Activated CD8-positive, alpha-beta memory T cell treated with anti-CD3 and anti-CD28 coated beads, Interleukin-2, amount 10 ng/mL, durations not matched to agents 7 days and 5 days (primary cell): ENCODE data around the gene RAB13. TPM values are rescaled to one million over a fixed set of nuclear protein-coding genes. Genes with fewer than 3 reads are reported as not detected.
A peak's percentile ranks its signal among the peaks of the same experiment; 100 is the strongest.

Experiments
- ATAC-seq: fragments of 150-1000 bp; cut with Tn5 transposase; one replicate; pipeline ENCODE4 v1.10.0; 2021; ENCODE audit warnings: moderate library complexity
- CTCF ChIA-PET: fragments of 350-600 bp; sonication (Branson Sonifier 250); formaldehyde crosslinking; loops from one replicate; lab custom pipeline; 2021; ENCODE audit warnings: antibody characterized with exemption; lab: Charles Lee
- DNase-seq: peaks from one replicate; pipeline ENCODE4 v3.0.0-alpha.2; 2020
- H3K27ac Mint-ChIP-seq: one replicate; pipeline ENCODE4 v1.8.0; 2021; ENCODE audit warnings: mild to moderate bottlenecking, mixed read lengths
- H3K27me3 Mint-ChIP-seq: one replicate; pipeline ENCODE4 v1.8.0; 2021; ENCODE audit warnings: mixed read lengths
- H3K36me3 Mint-ChIP-seq: one replicate; pipeline ENCODE4 v1.8.0; 2021; ENCODE audit warnings: mild to moderate bottlenecking, mixed read lengths
- H3K4me1 Mint-ChIP-seq: one replicate; pipeline ENCODE4 v1.8.0; 2021; ENCODE audit warnings: mixed read lengths
- H3K4me3 Mint-ChIP-seq: one replicate; pipeline ENCODE4 v1.8.0; 2021; ENCODE audit warnings: mild to moderate bottlenecking, moderate library complexity, mixed read lengths
- H3K9me3 Mint-ChIP-seq: one replicate; pipeline ENCODE4 v1.8.0; 2022; ENCODE audit warnings: low read depth, mixed read lengths
- total RNA-seq, 2 experiments: library from RNA; stranded (reverse); gene quantifications; one replicate each; pipeline ENCODE4 v1.2.3, GENCODE V29; 2021

The RAB13 gene
- total RNA-seq, 2 experiments from 2014 or later, result 4.2 to 6.3 TPM

DNA sequence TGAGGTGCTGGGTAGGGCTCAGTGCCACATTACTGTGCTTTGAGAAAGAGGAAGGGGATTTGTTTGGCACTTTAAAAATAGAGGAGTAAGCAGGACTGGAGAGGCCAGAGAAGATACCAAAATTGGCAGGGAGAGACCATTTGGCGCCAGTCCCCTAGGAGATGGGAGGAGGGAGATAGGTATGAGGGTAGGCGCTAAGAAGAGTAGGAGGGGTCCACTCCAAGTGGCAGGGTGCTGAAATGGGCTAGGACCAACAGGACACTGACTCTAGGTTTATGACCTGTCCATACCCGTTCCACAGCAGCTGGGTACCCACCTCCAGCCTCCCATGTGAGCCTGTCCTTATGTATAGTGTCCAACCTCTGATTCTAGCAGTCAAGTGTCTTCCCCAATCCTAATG, 26.7 kb downstream of the RAB13 start:
- CTCF ChIA-PET, result interaction anchor here (0.9 to 5.0 kb wide), 5 partner anchors 8 to 27 kb away, joined by 3 to 46 read pairs (median 10); partner anchors contain the start of genes CREB3L4, DENND4B, JTB and RAB13
- ATAC-seq, result no peak
- Mint-ChIP-seq H3K9me3 (no peaks in the 10 kb centered on the region), H3K36me3 (peaks cover 20% of the 10 kb centered on the region), H3K4me3 (no peak overlapping the region), H3K27ac (peak overlapping the region; percentile 56), H3K27me3 (no peaks in the 10 kb centered on the region), H3K4me1 (peaks cover 58% of the 10 kb centered on the region)
- no peak for DNase-seq

DNA sequence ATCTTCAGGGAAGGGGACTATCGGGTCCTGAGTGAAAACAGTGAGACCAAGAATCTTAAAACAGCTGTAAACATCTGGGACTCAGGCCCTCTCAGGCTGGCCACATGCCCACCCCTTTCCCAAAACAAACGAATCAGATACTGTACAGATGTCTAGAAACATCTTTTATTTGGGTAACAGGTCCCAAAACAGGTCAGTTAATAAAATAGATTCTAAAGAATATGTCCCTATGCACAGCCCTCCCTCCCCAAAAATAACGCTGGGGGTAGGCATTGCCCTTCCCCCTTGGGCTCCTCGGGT, 27.2 kb downstream of the RAB13 start:
- H3K27ac Mint-ChIP-seq, result peak overlapping the region; percentile 98
- CTCF ChIA-PET, result interaction anchor here (0.7 to 5.0 kb wide), 8 partner anchors 9 to 175 kb away, joined by 3 to 46 read pairs (median 4); partner anchors contain the start of genes CREB3L4, DENND4B, JTB and RAB13

DNA sequence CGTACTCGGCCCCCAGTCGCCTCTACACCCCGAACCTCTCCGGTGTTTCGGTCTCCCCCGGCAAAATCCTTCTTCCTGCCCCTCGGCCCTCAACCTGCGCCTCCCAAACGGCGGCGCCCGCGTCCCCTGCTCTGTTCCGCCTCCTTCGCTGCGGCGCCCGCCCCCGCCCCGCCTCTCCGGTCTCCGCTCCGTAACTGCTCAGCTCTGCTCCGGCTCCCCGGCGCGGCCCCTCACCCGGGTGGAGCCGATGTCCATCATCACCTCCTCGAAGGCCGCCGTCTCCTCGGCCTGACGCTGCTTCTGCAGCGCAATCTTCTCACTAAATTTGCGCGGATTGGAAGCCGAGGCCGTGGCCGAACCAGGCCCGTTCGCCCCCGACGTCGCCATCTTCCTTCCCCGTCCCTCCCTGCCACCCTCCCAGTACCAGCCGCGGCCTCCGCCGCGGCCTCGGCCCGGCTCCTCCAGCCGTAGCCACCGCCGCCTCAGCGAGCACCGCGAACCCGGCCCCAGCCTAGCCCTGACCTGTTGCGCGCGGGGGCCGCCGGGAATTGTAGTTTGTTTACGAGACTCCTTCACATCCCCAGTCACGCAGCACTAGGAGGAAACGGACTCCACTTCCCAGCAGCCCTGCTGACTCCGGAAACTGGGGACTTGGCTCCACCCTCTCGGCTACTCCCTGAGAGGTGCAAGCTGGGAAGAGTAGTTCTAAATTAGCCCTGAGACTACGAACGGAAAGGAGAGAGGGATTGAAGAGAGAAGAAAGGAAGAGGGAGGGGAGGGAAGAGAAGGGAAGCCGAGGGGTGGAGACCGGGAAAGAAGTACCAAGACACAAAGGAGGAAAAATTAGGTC, 27.8 kb downstream of the RAB13 start, which contains the start of gene CRTC2:
CRTC2 (minus strand) TSS at position 502 of the 850 bp plus-strand sequence; CDS start at position 387, 115 bp downstream.
- Mint-ChIP-seq H3K4me1 (peaks cover 57% of the 10 kb centered on the region), H3K27ac (peak within 1 kb of the TSS; percentile 98), H3K4me3 (peak within 1 kb of the TSS; percentile 97), H3K27me3 (no peaks in the 10 kb centered on the region), H3K9me3 (no peaks in the 10 kb centered on the region), H3K36me3 (peaks cover 26% of the 10 kb centered on the region)
- peak; percentile 87 for ATAC-seq
- DNase-seq, result peak; percentile 100
- CTCF ChIA-PET, result interaction anchor here (0.7 to 5.0 kb wide), 10 partner anchors 9 to 175 kb away, joined by 3 to 46 read pairs (median 5); partner anchors contain the start of genes CREB3L4, DENND4B, JTB and RAB13

More for the DNA sequence above, 27.2 kb downstream of the RAB13 start:
- peaks cover 60% of the 10 kb centered on the region for H3K4me1 Mint-ChIP-seq
- H3K9me3 Mint-ChIP-seq, result no peaks in the 10 kb centered on the region
- ATAC-seq, result no peak
- peak overlapping the region; percentile 97 for H3K4me3 Mint-ChIP-seq
- no peaks in the 10 kb centered on the region for H3K27me3 Mint-ChIP-seq
- H3K36me3 Mint-ChIP-seq, result peaks cover 26% of the 10 kb centered on the region
- no peak for DNase-seq

- no peaks in the 10 kb centered on the region for H3K9me3 Mint-ChIP-seq
- CTCF ChIA-PET, result interaction anchor here (1.5 to 5.0 kb wide), 5 partner anchors 9 to 161 kb away, joined by 4 to 46 read pairs (median 11); partner anchors contain the start of genes CREB3L4, DENND4B and JTB
- peak overlapping the region; percentile 97 for H3K4me3 Mint-ChIP-seq
- H3K36me3 Mint-ChIP-seq, result peaks cover 26% of the 10 kb centered on the region
- H3K27ac Mint-ChIP-seq, result peak overlapping the region; percentile 98
- ATAC-seq, result peak; percentile 18
- H3K4me1 Mint-ChIP-seq, result peaks cover 56% of the 10 kb centered on the region
- H3K27me3 Mint-ChIP-seq, result no peaks in the 10 kb centered on the region
- peak; percentile 72 for DNase-seq
Observed at GRCh38 chr1:153957744-153958110, 28.4 kb downstream of the RAB13 start.

DNA sequence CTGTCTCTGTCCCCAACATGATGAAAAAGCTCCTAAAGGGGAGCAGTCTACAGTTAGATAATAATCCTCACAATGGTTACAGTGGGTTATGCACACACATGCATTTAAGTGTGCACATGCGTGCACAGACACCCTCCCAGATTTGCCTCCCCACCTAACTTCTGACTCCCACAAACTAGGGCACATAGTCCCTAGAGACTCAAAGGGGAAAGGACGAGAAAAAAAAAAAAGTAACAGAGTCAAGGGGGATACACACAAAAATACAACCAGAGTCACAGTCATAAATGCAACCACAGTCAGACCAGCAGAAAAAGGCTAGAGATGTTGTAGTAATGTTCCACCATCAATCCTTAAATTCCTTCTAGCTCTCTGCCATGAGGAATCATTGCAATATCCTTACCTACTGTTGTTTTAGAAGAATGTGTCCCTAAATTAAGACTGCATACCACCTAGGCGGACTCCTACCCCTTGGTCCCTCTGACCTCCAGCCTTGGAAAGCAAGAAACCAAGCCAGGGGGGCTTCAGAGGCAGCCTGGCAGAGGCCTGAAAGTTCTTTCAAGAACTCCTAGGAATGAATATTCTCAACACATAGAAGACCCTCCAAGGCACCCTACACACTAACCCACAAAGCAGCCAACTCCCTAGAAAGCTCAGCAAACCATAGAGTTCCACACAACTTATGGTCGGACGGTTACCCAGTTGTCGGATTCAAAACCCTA, 29.0 kb downstream of the RAB13 start:
- ATAC-seq (no peak), DNase-seq (no peak)
- CTCF ChIA-PET, result interaction anchor here (0.8 to 5.0 kb wide), 8 partner anchors 8 to 36 kb away, joined by 3 to 46 read pairs (median 8); partner anchors contain the start of genes CREB3L4, DENND4B, JTB and RAB13
- peaks cover 31% of the 10 kb centered on the region for H3K36me3 Mint-ChIP-seq
- H3K9me3 Mint-ChIP-seq, result no peaks in the 10 kb centered on the region
- no peaks in the 10 kb centered on the region for H3K27me3 Mint-ChIP-seq
- peak overlapping the region; percentile 98 for H3K27ac Mint-ChIP-seq
- peaks cover 51% of the 10 kb centered on the region for H3K4me1 Mint-ChIP-seq
- H3K4me3 Mint-ChIP-seq, result peak overlapping the region; percentile 97

DNA sequence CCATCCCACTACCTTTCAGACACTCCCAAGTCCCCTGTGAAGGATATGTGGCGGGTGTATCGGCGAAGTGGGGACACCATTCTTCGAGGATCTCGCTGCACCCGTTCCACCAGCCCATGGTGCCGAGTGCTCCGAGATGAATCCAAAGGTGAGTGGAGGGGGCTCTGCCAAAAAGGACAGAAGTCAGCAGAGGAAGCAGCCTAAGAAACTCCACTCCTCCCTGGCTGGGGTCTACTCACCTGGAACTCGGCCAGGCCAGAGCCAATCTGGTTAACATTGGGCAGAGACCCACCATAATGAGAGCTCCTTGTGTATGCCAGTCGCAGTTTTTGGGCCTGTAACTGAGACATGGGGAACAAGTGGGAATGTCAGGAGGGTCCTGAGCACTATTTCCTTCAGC, 31.3 kb downstream of the RAB13 start:
- peaks cover 37% of the 10 kb centered on the region for H3K4me1 Mint-ChIP-seq

DNA sequence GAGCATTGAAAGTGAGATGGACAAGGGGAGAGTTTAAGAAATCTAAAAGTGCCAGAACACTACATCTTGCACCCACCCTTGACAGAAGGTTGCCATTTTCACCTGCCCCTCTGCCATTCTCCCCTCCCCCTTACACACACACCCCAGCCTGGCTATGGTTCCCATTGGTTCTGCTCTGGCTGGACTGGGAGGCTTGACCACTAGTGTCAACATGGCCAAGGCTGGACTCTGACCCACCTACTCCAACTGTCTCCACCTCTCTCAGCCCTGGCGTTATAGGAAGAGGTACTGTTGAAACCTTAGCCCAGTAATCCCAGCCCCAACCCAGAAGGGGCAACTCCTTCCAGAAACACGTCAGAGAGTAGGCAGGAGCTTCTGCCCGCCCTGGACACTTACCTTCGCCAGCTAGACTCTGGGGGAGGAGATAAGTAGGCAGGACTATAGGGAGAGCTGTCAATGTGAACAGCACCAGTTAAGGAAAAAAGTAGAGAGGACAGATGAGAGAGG, 32.2 kb downstream of the RAB13 start:
- H3K4me3 Mint-ChIP-seq, result no peak overlapping the region
- H3K9me3 Mint-ChIP-seq, result no peaks in the 10 kb centered on the region
- CTCF ChIA-PET, result interaction anchor here (0.9 to 1.0 kb wide), 3 partner anchors 9 to 32 kb away, joined by 3 to 4 read pairs (median 3); partner anchors contain the start of genes CREB3L4 and RAB13
- ATAC-seq (no peak), DNase-seq (no peak)
- H3K27ac Mint-ChIP-seq, result peak overlapping the region; percentile 54
- peaks cover 32% of the 10 kb centered on the region for H3K4me1 Mint-ChIP-seq
- no peaks in the 10 kb centered on the region for H3K27me3 Mint-ChIP-seq
- H3K36me3 Mint-ChIP-seq, result peaks cover 36% of the 10 kb centered on the region

More for the DNA sequence above, 31.3 kb downstream of the RAB13 start:
- peaks cover 37% of the 10 kb centered on the region for H3K36me3 Mint-ChIP-seq
- CTCF ChIA-PET, result interaction anchor here (1.0 kb wide), 1 partner anchor 10 kb away, joined by 3 read pairs; no protein-coding TSS in a partner anchor
- ATAC-seq (no peak), DNase-seq (no peak)
- H3K9me3 Mint-ChIP-seq, result no peaks in the 10 kb centered on the region
- no peak overlapping the region for H3K27ac Mint-ChIP-seq
- H3K4me3 Mint-ChIP-seq, result no peak overlapping the region
- no peaks in the 10 kb centered on the region for H3K27me3 Mint-ChIP-seq

DNA sequence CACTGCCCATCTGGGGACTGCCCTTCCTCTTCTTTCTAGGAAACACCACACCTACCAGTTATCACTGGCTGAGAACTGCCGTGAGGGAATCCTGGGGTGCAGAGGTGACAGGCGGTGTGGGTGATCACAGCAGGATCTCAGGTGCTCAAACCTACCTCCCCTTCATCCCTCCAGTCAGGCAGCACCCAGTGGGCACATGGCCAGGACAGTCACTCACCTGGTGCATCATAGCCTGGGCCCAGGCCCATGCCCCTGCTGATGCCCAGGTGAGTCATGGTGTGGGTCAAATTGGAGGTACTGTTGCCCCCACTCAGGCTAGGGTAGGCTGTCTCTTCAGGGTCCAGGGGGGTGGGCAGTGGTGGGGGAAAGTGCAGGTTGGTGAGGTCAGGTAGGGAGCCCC, 34.3 kb downstream of the RAB13 start:
- DNase-seq (no peak), ATAC-seq (no peak)
- CTCF ChIA-PET, result no interaction called here
- Mint-ChIP-seq H3K27ac (peak overlapping the region; percentile 8), H3K27me3 (no peaks in the 10 kb centered on the region), H3K4me3 (no peak overlapping the region), H3K4me1 (peaks cover 28% of the 10 kb centered on the region), H3K36me3 (peaks cover 38% of the 10 kb centered on the region), H3K9me3 (no peaks in the 10 kb centered on the region)

DNA sequence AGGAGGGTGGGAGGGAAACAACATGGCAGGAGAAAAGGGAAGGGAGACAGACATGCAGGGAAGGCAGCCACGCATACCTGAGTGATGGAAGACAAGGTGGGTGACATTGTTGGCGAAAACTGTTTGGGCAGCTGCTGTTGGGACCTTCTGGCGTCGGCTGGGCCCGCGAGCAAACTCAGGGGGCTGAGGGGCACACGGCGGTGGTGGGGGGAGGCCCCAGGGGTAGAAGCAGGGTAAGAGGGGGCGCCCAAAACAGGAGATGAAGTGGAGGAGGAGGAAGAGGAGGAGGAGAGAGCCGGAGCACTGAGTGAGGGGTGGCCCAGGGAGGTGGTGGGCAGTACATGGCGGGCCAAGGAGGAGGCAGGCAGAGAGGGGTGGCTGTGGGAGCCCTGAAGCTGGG, 35.0 kb downstream of the RAB13 start:
- H3K27ac Mint-ChIP-seq, result no peak overlapping the region
- ATAC-seq (no peak), DNase-seq (no peak)
- no peak overlapping the region for H3K4me3 Mint-ChIP-seq
- H3K9me3 Mint-ChIP-seq, result no peaks in the 10 kb centered on the region
- CTCF ChIA-PET, result no interaction called here
- no peaks in the 10 kb centered on the region for H3K27me3 Mint-ChIP-seq
- H3K36me3 Mint-ChIP-seq, result peaks cover 38% of the 10 kb centered on the region
- H3K4me1 Mint-ChIP-seq, result peaks cover 24% of the 10 kb centered on the region

GRCh38 chr1:153946622-153947241, 39.4 kb downstream of the RAB13 start, which contains the start of gene DENND4B:
TSS of gene DENND4B (minus strand) at chr1:153946718. CDS start at chr1:153944374, 2,344 bp downstream.
- peaks cover 27% of the 10 kb centered on the region for H3K4me1 Mint-ChIP-seq
- no peaks in the 10 kb centered on the region for H3K9me3 Mint-ChIP-seq
- CTCF ChIA-PET, result interaction anchor here (0.6 to 5.1 kb wide), 26 partner anchors 11 to 671 kb away, joined by 3 to 61 read pairs (median 5); partner anchors contain the start of genes CREB3L4, CRTC2, GATAD2B and JTB
- peak; percentile 83 for DNase-seq
- peak within 1 kb of the TSS; percentile 98 for H3K27ac Mint-ChIP-seq
- ATAC-seq, result peak; percentile 72
- no peaks in the 10 kb centered on the region for H3K27me3 Mint-ChIP-seq
- peaks cover 35% of the 10 kb centered on the region for H3K36me3 Mint-ChIP-seq
- H3K4me3 Mint-ChIP-seq, result peak within 1 kb of the TSS; percentile 83

DNA sequence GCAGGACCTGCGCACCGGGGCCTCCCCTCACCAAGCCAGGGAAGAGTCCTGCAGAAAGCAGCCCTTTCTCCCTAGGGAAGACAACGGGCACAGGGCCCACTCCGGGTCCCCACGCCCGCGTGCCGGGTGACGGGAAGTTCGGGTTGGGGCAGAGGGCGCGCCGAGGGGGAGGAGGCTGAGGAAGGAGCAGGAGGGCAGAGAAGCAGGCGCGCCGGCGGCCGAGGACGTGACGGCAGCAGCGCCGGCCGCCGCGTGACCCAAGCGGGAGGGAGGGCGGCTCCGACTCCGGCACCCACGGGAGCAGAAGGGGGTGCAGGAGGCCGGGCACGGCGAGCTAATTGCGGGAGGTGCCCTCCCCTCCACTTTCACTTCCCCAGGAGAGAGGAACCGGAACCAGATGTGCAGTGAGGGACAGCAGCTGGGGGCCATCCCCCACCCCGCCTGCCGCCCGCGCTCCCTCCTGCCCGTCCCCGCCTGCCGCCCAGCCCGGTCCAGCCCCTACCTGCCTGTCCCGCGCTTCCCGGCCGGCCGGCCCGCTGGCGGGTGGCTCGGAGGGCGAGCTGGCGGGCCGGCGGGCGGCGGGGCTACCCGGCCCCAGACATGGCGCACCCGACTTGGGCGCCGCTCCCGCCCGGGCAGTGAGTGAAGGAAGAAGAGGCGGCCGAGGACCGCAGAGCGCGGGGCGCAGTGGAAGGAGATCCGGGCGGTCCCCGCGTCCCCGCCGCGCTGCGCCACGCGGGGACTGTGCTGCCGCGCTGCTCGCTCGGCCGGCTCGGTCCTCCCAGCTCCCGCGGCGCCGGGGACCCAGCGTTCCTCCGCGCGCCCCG, 40.1 kb downstream of the RAB13 start:
- H3K36me3 Mint-ChIP-seq, result peaks cover 37% of the 10 kb centered on the region
- peak overlapping the region; percentile 83 for H3K4me3 Mint-ChIP-seq
- H3K9me3 Mint-ChIP-seq, result no peaks in the 10 kb centered on the region
- CTCF ChIA-PET, result interaction anchor here (0.6 to 5.1 kb wide), 27 partner anchors 9 to 672 kb away, joined by 3 to 61 read pairs (median 4); partner anchors contain the start of genes CREB3L4, CRTC2, GATAD2B and JTB
- peaks cover 27% of the 10 kb centered on the region for H3K4me1 Mint-ChIP-seq
- ATAC-seq, result peak; percentile 52
- peak overlapping the region; percentile 98 for H3K27ac Mint-ChIP-seq
- peak; percentile 85 for DNase-seq
- no peaks in the 10 kb centered on the region for H3K27me3 Mint-ChIP-seq
